DMS53 (cell line): ENCODE measurements around the gene GSN.

Experiments used
- DNase-seq: peaks from one replicate; lab custom pipeline; 2025; lab: John Stamatoyannopoulos, UW

GSN gene

GRCh38 chr9:121267689-121268597 lies at the start of gene GSN:
GSN (plus strand) TSS chr9:121268162; CDS start chr9:121301972, 33,810 bp downstream.
- peak; percentile 86 for DNase-seq

DNA sequence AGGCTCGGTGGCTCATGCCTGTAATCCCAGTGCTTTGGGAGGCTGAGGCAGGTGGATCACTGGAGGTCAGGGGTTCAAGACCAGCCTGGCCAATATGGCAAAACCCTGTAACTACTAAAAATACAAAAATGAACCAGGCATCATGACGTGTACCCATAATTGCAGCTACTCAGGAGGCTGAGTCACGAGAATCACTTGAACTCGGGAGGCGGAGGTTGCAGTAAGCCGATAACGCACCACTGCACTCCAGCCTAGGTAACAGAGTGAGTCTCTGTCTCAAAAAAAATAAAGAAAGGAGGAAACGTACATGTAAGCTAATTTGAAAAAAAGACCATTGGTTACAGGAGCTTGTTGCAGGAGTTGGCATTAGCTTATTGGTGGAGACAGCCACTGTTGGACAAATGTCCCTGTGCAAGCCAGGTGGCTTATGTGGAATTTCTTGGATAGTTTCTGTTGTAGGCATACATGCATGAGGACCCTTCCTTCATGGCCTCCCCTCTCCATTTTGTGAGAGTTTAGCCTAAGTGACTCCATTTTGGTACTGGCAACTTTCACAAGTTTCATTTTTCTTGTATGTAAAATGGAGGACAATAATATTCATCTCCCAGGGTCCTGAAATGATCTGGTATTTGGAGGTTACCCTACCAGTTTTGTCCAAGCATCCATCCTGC lies 49.5 kb upstream of the GSN start:
- DNase-seq = no peak

DNA sequence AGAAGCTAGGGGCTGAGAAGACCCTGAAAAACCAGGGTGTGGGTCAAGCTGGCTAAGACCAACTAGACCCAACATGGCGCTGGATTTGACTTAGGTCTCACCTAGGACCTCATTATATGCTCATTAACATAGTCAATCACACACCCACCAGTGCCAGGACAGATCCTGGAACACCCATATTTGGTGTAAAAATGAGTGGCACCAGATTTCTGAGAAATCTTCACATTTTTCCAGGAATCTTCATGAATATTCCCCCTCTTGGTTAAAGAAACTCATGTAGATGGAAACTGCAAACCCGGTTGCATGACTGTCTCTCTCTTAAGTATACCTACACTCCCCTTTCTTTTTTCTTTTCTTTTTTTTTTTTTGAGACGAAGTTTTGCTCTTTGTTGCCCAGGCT lies 48.4 kb upstream of the GSN start:
- DNase-seq = no peak

DNA sequence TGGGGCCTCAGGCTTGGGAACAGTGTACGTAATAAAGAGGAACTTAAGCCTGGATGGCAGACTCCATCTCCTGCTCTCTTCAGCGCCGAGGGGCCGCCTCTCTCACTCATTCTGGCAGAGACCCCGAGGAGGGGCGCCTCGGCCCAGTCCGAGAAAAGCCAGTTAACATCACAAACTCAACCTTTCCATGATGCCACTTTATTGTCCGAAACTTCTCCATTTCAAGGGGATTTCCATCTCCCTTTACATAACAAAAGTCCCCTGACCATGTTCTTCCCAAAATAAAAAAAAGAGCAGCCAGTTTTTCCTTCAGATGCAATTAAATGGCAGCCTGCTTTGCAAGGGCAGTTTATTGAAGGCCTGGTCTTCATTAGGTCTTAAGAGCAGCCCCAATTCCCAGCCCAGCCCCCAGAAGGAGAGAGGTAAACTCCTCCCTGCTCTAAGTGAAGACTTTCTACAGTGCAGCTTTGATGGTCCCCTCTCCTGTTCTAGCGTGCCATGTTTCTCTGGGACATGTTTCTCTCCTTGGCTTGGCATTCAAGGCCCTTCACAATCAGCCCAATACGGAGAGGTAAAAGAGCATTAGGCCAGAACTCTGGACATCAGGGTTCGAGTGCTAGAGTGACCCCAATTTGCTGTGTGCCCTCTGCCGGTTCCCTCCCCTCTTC lies 46.8 kb upstream of the GSN start:
- DNase-seq = no peak

- DNase-seq = no peak
Observed at GRCh38 chr9:121221664-121222055, 46.3 kb upstream of the GSN start.

- peak; percentile 88 for DNase-seq
Observed at GRCh38 chr9:121222524-121223171, 45.3 kb upstream of the GSN start.

DNA sequence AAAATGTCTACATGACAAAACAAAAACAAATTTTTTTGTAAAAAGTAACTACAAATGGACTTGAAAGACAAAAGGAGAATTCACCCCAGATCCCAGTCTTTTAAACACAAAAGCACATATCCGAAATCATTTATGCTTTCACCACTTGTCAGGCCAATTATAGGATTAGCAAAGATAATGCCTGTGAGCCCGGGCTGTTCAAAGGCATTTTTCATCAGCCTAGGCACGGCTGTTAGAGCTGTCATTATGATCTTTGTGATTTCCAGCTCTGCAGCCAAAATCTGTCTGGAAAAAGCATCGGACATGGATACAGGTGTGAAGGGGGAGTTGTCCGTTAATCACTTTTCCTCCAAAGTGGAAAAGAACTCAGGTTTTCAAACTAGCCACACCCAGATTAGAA lies 42.7 kb upstream of the GSN start:
- DNase-seq = no peak

GRCh38 chr9:121226175-121226574 lies 41.8 kb upstream of the GSN start:
- DNase-seq = peak; percentile 17

DNA sequence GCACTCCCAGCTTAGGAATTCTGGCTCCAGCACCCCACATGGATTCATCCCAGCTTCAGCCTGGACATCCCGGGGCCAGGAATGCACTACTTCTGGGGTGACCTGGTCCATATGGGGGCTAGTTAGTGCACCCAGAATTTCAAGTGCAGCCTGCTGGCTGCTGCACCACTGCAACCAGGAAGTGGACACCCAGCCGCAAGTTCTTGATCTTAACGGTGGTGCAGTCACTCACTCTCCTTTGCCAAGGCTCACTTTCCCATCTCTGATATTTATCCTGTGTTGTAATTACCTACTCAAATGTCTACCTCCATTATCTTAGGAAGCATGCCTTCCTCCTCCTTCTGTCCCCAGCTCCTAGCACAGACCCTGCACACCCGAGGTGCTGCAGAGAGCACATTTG lies 40.1 kb upstream of the GSN start:
- DNase-seq = peak; percentile 33

- DNase-seq = no peak
Observed at GRCh38 chr9:121230256-121230655, 37.7 kb upstream of the GSN start.

DNA sequence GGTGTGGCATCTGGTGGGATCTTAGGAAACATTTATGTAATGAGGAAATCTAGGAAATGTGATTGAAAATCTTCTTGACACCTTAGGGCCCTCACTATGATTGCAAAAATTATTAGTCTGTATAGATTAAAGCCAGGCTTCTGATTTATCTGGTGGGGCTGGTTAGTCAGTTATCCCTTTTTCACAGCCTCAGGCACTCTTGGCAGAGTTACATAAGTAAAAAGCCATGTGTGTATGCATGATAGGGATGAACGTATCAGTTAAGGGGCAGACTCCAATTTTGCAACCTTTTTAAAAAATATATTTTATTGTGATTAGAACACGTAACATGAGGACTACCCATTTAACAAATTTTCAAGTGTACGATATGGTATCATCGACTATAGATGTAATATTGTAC lies 35.7 kb upstream of the GSN start:
- no peak for DNase-seq

DNA sequence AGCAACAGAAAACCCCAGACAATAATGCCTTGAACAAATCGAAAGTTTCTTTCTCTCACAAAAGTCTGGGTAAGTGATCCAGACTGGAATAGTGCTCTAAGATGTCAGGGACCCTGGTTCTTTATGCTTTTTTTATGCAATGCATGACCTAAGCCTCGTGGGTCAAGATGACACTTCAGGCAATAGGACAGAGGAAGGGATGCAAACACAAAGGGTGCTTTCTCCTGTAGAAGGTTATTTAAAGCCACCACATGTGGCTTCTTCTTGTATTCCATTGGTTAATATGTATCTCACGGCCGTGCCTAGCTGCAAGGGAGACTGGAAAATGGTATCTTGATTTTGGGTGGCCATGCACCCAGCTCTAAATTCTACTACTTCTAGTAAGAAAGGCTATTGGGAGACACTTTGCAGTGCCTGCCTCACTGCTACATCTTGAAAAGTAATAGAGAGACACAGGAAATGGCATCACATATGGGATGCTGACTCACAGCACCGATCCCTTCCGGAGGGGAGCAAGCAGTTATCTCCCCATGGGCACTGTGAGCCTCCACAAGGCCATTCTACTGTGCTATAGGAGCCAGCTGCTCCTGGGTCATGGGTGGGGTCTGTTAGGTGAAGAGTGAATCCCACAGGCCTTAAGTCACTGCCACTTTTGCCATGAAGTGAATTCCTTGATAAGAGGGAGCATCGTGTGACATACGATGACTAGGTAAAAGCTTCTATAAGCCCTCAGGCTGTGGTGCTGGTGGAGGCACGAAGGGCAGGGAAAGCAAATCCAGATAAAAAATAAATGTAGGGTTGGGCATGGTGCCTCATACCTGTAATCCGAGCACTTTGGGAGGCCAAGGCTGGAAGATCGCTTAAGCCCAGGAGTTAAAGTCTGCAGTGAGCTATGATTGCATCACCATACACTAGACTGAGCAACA lies 33.8 kb upstream of the GSN start:
- peak; percentile 38 for DNase-seq

GRCh38 chr9:121234832-121235161 lies 33.2 kb upstream of the GSN start:
- DNase-seq = no peak

DNA sequence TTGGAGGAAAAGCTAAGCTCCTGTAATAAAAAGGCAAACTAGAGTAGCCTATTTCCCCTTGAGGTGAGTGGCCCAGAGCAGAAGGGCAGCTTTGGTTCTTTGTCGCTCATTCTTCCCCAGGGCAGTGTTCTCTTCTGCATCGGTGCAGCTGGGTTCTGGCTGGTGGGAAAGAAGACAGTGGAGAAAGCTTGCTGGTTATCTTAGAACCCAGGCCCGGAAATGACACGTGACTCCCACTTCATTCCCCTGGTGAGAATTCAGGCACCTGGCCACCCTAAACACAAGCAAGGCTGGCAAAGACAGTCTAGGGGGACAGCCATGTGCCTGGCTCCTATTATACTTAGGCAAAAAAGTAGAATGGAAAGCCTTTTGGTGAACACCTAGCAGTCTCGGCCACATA lies 32.5 kb upstream of the GSN start:
- DNase-seq = no peak

- no peak for DNase-seq
Observed at GRCh38 chr9:121237916-121238315, 30.0 kb upstream of the GSN start.

GRCh38 chr9:121239071-121239470 lies 28.9 kb upstream of the GSN start:
- no peak for DNase-seq

- DNase-seq = no peak
Observed at GRCh38 chr9:121239851-121240250, 28.1 kb upstream of the GSN start.

GRCh38 chr9:121240472-121241135 lies 27.4 kb upstream of the GSN start:
- peak; percentile 76 for DNase-seq

DNA sequence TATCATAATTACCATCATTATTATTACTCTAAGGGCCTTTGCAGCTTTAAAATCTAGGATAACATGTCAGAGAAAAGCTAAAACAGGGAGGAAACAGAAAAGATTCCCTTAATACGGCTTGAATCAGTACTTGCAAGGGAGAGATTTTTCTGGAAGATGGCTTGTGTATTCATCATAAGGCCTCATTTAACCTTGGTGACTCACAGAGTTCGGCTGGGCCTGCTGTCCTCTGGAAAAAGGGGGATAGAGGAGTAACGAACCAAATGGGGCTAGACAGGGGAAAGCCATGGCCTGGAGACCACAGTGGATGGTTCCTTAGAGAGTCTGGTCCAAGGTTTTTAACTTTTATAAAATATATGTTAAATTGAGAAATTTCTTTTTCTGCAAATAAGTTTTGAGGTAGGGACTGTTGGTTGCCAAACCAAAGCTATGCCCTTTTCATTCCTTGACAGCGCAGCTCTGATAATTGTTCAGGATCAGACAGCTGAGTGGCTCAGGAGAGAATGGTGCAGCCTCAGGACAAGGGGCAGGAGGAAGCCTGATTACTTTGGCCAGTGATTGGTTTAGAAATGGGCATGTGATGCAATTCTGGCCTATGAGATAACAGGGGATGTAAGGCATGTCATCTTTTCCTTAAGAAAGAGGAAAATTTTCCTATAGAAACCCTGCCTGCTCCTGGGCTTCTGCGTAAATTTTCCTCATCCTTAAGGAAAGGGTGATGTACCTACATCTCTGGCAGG lies 25.6 kb upstream of the GSN start:
- no peak for DNase-seq

GRCh38 chr9:121242959-121243346 lies 25.0 kb upstream of the GSN start:
- DNase-seq = no peak
